Adrenal gland (tissue), 5 donors: ENCODE measurements around the gene BIRC3.
"Not testable (repeated sequence)": the region's sequence is repeated elsewhere in the genome, so short reads cannot be mapped to it uniquely, and the experiment has no call there.

Experiments used
- CTCF ChIP-seq, 6 experiments: fragments of 450-650 bp in 4 of 6; fragments of 200-600 bp in 2 of 6; sonication (generic) in 1 of 6; IDR thresholded peaks; 1 replicate in 5 of 6; 2 replicates in 1 of 6; pipeline versions ENCODE4 v1.5.1 to v1.8.0; 2016 to 2021; ENCODE audit warnings: antibody characterized with exemption in 6 of 6, mild to moderate bottlenecking in 2 of 6, moderate library complexity in 1 of 6
- POLR2A ChIP-seq, 2 donors: fragments of 450-650 bp; IDR thresholded peaks; one replicate each; pipeline ENCODE4 v1.6.1; 2017; ENCODE audit warnings: antibody characterized with exemption in 2 of 2, mild to moderate bottlenecking in 2 of 2, moderate library complexity in 1 of 2
- donor health status: DM: no; HTN: no; CAD: no.

DNA sequence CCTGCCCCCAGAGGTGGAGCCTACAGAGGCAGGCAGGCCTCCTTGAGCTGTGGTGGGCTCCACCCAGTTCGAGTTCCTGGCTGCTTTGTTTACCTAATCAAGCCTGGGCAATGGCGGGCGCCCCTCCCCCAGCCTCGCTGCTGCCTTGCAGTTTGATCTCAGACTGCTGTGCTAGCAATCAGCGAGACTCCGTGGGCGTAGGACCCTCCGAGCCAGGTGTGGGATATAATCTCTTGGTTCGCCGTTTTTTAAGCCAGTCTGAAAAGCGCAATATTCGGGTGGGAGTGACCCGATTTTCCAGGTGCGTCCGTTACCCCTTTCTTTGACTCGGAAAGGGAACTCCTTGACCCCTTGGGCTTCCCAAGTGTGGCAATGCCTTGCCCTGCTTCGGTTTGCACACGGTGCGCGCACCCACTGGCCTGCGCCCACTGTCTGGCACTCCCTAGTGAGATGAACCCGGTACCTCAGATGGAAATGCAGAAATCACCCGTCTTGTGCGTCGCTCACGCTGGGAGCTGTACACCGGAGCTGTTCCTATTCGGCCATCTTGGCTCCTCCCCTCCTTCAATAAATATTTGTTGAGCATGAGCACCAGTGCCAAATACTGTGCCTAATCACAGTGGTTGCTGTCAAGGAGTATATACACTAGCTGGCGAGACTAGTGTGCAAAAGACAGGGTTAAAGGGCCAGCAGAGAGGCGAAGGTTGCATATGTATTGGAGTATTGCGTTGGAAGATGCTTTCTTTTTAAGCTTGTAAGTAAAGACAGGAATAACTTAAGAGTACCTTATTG is 57.5 kb downstream of the BIRC3 start:
- TF ChIP-seq POLR2A, CTCF (IDR thresholded peaks at IDR 0.05): not testable (repeated sequence)
